CD14-positive monocyte (primary cell): ENCODE results near the gene NIPBL. TPM values are rescaled to one million over a fixed set of nuclear protein-coding genes. Genes with fewer than 3 reads are reported as not detected.

Source experiments
- DNase-seq, 3 donors: peaks; one replicate each; pipeline ENCODE4 v3.0.0-alpha.2; 2011 to 2022
- H2AFZ ChIP-seq: 2 replicates; pipeline ENCODE4 v1.6.0; 2012; ENCODE audit warnings: mild to moderate bottlenecking, low read depth, low read length, inconsistent platforms; ENCODE audit not compliant: insufficient read depth, poor library complexity, severe bottlenecking
- H3K27ac ChIP-seq, 2 donors: 1 replicate in 1 of 2; 2 replicates in 1 of 2; pipeline ENCODE4 v1.5.1; 2012 to 2013; ENCODE audit warnings: low read length in 2 of 2, control low read depth in 1 of 2, inconsistent platforms in 1 of 2, low read depth in 1 of 2, mild to moderate bottlenecking in 1 of 2
- H3K27me3 ChIP-seq, 2 donors: one replicate each; pipeline versions ENCODE4 v1.6.0 to v1.6.1; 2011 to 2013; ENCODE audit warnings: low read length in 2 of 2; ENCODE audit not compliant: control insufficient read depth in 2 of 2, insufficient read depth in 2 of 2
- H3K36me3 ChIP-seq, 2 donors: replicated peaks in 1 of 2; 1 replicate in 1 of 2; 2 replicates in 1 of 2; pipeline versions ENCODE4 v1.5.1 to v1.6.1; 2012 to 2013; ENCODE audit warnings: low read length in 2 of 2, control low read depth in 1 of 2, inconsistent platforms in 1 of 2, mild to moderate bottlenecking in 1 of 2; ENCODE audit not compliant: insufficient read depth in 2 of 2, control insufficient read depth in 1 of 2
- H3K4me1 ChIP-seq, 2 donors: 1 replicate in 1 of 2; 2 replicates in 1 of 2; pipeline versions ENCODE4 v1.5.1 to v1.6.1; 2012 to 2013; ENCODE audit warnings: low read length in 2 of 2, control low read depth in 1 of 2, inconsistent platforms in 1 of 2, mild to moderate bottlenecking in 1 of 2, moderate library complexity in 1 of 2; ENCODE audit not compliant: insufficient read depth in 2 of 2, control insufficient read depth in 1 of 2
- H3K4me2 ChIP-seq: replicated peaks from 2 replicates; pipeline ENCODE3; 2012; ENCODE audit warnings: low read length, moderate library complexity, mild to moderate bottlenecking; ENCODE audit not compliant: poor library complexity, severe bottlenecking; ENCODE audit errors: extremely low read depth
- H3K4me3 ChIP-seq, 3 experiments: fragments of 200-600 bp in 1 of 3; sonication (generic) in 1 of 3; replicated peaks in 1 of 3; 1 replicate in 2 of 3; 2 replicates in 1 of 3; pipeline ENCODE4 v1.5.1; 2011 to 2013; ENCODE audit warnings: low read length in 3 of 3, mild to moderate bottlenecking in 3 of 3, control low read depth in 2 of 3, low read depth in 2 of 3, inconsistent platforms in 1 of 3, moderate library complexity in 1 of 3
- H3K79me2 ChIP-seq: 2 replicates; pipeline ENCODE4 v1.6.0; 2012; ENCODE audit warnings: mild to moderate bottlenecking, control low read depth, inconsistent platforms, low read length, moderate library complexity; ENCODE audit not compliant: insufficient read depth
- H3K9ac ChIP-seq: 2 replicates; pipeline ENCODE4 v1.6.0; 2017; ENCODE audit warnings: low read length, mild to moderate bottlenecking; ENCODE audit not compliant: insufficient read depth, poor library complexity, severe bottlenecking
- H3K9me3 ChIP-seq, 2 donors: replicated peaks in 1 of 2; 1 replicate in 1 of 2; 2 replicates in 1 of 2; pipeline versions ENCODE4 v1.5.1 to v1.6.1; 2012 to 2013; ENCODE audit warnings: low read length in 2 of 2, control low read depth in 1 of 2; ENCODE audit not compliant: control insufficient read depth in 1 of 2, insufficient read depth in 1 of 2
- H4K20me1 ChIP-seq: 2 replicates; pipeline ENCODE4 v1.6.0; 2012; ENCODE audit warnings: mild to moderate bottlenecking, low read length, control low read depth, moderate library complexity; ENCODE audit not compliant: insufficient read depth
- H3K27ac Mint-ChIP-seq, 7 donors: one replicate each; pipeline ENCODE4 v1.8.0; 2020; ENCODE audit warnings: mild to moderate bottlenecking in 7 of 7, mixed read lengths in 7 of 7, moderate library complexity in 6 of 7, inconsistent platforms in 2 of 7
- H3K27me3 Mint-ChIP-seq, 3 donors: one replicate each; pipeline ENCODE4 v1.8.0; 2021 to 2022; ENCODE audit warnings: low read depth in 3 of 3, mild to moderate bottlenecking in 3 of 3, mixed read lengths in 3 of 3, moderate library complexity in 3 of 3, inconsistent platforms in 1 of 3
- H3K36me3 Mint-ChIP-seq, 2 donors: one replicate each; pipeline ENCODE4 v1.8.0; 2020; ENCODE audit warnings: mixed read lengths in 2 of 2, inconsistent platforms in 1 of 2, mild to moderate bottlenecking in 1 of 2
- H3K4me1 Mint-ChIP-seq: one replicate; pipeline ENCODE4 v1.8.0; 2020; ENCODE audit warnings: mild to moderate bottlenecking, mixed read lengths
- H3K4me3 Mint-ChIP-seq, 2 donors: one replicate each; pipeline ENCODE4 v1.8.0; 2020; ENCODE audit warnings: mild to moderate bottlenecking in 2 of 2, mixed read lengths in 2 of 2, moderate library complexity in 1 of 2
- H3K9me3 Mint-ChIP-seq, 7 donors: one replicate each; pipeline ENCODE4 v1.8.0; 2020 to 2022; ENCODE audit warnings: mixed read lengths in 7 of 7, mild to moderate bottlenecking in 6 of 7, moderate library complexity in 6 of 7, inconsistent platforms in 2 of 7
- WGBS: methylation state at CpG from one replicate; pipeline ENCODE4 v1.1.5; 2013; ENCODE audit warnings: missing lambda C conversion rate; ENCODE audit not compliant: insufficient coverage; 5-methylcytosine and 5-hydroxymethylcytosine counted together
- intact Hi-C, 2 donors: fragments of 100-400 bp; cut with micrococcal nuclease; formaldehyde crosslinking; loops; one replicate each; pipeline versions ENCODE4 v1.15.0 to v1.15.1; 2023
- polyA plus RNA-seq, 3 donors: library from polyadenylated mRNA; depleted of rRNA in 1 of 3; unstranded in 2 of 3; stranded (reverse) in 1 of 3; fragments of 300-500 nt in 2 of 3; fragments of >200 nt in 1 of 3; fragmentation: Illumina TruSeq in 2 of 3; gene quantifications; 1 replicate in 2 of 3; 2 replicates in 1 of 3; pipeline ENCODE4 v1.2.3, GENCODE V29; 2012 to 2021
- TF ChIP-seq, protein P1 (sequence below): fragments of 200-600 bp; IDR thresholded peaks from one replicate; pipeline ENCODE4 v1.8.0; 2022; ENCODE audit warnings: antibody characterized with exemption, mild to moderate bottlenecking

NIPBL gene
- polyA plus RNA-seq, 3 donors = 6.6 to 36.0 (median 16.2) TPM

DNA sequence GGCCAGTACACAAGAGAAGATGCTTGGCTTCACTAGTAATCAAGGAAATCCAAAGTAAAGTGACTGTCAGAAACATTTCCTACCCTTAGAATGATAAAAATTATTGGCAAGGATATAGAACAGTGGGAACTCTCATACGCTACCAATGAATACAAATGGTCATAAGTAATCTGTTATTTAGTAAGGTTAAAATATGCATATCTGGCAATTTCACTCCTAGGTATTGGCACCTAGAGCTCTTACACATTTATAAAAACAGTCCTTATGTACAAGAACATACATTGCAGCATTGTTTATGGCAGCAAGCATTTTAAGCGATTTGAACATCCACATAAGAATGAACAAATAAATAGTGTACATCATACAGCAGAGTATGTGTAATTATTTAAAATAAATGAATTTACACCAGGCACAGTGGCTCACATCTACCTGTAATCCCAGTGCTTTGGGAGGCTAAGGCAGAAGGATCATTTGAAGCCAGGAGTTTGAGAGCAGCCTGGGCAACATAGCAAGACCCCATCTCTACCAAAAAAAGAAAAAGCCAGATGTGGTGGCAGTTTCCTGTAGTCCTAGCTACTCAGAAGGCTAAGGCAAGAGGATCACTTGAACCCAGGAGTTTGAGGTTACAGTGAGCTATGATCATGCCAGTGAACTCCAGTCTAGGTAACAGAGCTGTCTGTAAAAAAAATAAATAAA, 93.3 kb downstream of the NIPBL start:
- H3K27me3 ChIP-seq = no peaks in the 10 kb centered on the region
- intact Hi-C loops = no loop called here
- TF ChIP-seq, protein P1, sequence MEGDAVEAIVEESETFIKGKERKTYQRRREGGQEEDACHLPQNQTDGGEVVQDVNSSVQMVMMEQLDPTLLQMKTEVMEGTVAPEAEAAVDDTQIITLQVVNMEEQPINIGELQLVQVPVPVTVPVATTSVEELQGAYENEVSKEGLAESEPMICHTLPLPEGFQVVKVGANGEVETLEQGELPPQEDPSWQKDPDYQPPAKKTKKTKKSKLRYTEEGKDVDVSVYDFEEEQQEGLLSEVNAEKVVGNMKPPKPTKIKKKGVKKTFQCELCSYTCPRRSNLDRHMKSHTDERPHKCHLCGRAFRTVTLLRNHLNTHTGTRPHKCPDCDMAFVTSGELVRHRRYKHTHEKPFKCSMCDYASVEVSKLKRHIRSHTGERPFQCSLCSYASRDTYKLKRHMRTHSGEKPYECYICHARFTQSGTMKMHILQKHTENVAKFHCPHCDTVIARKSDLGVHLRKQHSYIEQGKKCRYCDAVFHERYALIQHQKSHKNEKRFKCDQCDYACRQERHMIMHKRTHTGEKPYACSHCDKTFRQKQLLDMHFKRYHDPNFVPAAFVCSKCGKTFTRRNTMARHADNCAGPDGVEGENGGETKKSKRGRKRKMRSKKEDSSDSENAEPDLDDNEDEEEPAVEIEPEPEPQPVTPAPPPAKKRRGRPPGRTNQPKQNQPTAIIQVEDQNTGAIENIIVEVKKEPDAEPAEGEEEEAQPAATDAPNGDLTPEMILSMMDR = no peak
- no peak overlapping the region for H3K9ac ChIP-seq
- Mint-ChIP-seq H3K27me3 (no peaks in the 10 kb centered on the region), H3K36me3 (peaks cover 53 to 78% of the 10 kb centered on the region in 2 donors), H3K27ac (no peak overlapping the region), H3K4me3 (no peak overlapping the region), H3K4me1 (no peaks in the 10 kb centered on the region), H3K9me3 (no peaks in the 10 kb centered on the region)
- no CpG with 5 or more reads among the region's 2 CpGs for WGBS
- no peaks in the 10 kb centered on the region for H3K79me2 ChIP-seq
- no peak for DNase-seq
- no peaks in the 10 kb centered on the region for H3K9me3 ChIP-seq
- H3K27ac ChIP-seq = no peak overlapping the region
- no peak overlapping the region for H2AFZ ChIP-seq
- no peaks in the 10 kb centered on the region for H3K4me1 ChIP-seq
- no peak overlapping the region for H3K4me2 ChIP-seq
- H3K4me3 ChIP-seq = no peak overlapping the region
- peaks cover 4% of the 10 kb centered on the region for H4K20me1 ChIP-seq
- peaks cover 79 to 94% of the 10 kb centered on the region in 2 donors for H3K36me3 ChIP-seq

DNA sequence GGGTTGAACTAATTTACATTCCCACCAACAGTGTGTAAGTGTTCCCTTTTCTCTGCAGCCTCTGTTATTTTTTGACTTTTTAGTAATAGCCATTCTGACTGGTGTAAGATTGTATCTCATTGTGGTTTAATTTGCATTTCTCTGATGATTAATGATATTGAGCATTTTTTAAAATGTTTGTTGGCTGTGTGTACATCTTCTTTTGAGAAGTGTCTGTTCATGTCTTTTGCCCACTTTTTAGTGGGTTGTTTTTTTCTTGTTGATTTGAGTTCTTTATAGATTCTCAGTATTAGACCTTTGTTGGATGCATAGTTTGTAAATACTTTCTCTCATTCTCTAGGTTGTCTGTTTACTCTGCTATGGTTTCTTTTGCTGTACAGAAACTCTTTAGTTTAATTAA, 101.6 kb downstream of the NIPBL start:
- peaks cover 65% of the 10 kb centered on the region for H3K79me2 ChIP-seq
- no peak overlapping the region for H3K4me3 ChIP-seq
- peaks cover 39 to 72% of the 10 kb centered on the region in 2 donors for H3K36me3 ChIP-seq
- no peak overlapping the region for H3K4me3 Mint-ChIP-seq
- DNase-seq = no peak
- H3K4me2 ChIP-seq = no peak overlapping the region
- H3K9ac ChIP-seq = no peak overlapping the region
- H3K27ac ChIP-seq = no peak overlapping the region
- H3K4me1 Mint-ChIP-seq = peaks cover 2% of the 10 kb centered on the region
- peaks cover 35 to 49% of the 10 kb centered on the region in 2 donors for H3K36me3 Mint-ChIP-seq
- peaks cover 0 to 5% (median 2%) of the 10 kb centered on the region in 7 donors for H3K9me3 Mint-ChIP-seq
- H3K27me3 ChIP-seq = no peaks in the 10 kb centered on the region
- no peak overlapping the region for H3K27ac Mint-ChIP-seq
- H4K20me1 ChIP-seq = peaks cover 76% of the 10 kb centered on the region
- H3K4me1 ChIP-seq = no peaks in the 10 kb centered on the region
- no peaks in the 10 kb centered on the region for H3K9me3 ChIP-seq
- no peaks in the 10 kb centered on the region for H3K27me3 Mint-ChIP-seq
- H2AFZ ChIP-seq = no peak overlapping the region
- intact Hi-C loops = no loop called here
- TF ChIP-seq, protein P1 = no peak
